Choroid plexus epithelial cell (primary cell): ENCODE measurements around the gene COA6.
"Not testable (repeated sequence)": the region's sequence is repeated elsewhere in the genome, so short reads cannot be mapped to it uniquely, and the experiment has no call there.

ENCODE experiments used
- DNase-seq: peaks from one replicate; pipeline ENCODE4 v3.0.0-alpha.2; 2010; ENCODE audit warnings: low read depth
- H3K4me3 ChIP-seq: 2 replicates; pipeline ENCODE4 v1.5.1; 2011; ENCODE audit warnings: low read depth, mild to moderate bottlenecking, control low read depth, low read length, moderate library complexity
- TF ChIP-seq, protein P1 (sequence below): conservative IDR thresholded peaks from 2 replicates; pipeline ENCODE4 v1.5.1; 2011; ENCODE audit warnings: low read depth, mild to moderate bottlenecking, control low read depth, inconsistent platforms, low read length, moderate library complexity

COA6 gene

DNA sequence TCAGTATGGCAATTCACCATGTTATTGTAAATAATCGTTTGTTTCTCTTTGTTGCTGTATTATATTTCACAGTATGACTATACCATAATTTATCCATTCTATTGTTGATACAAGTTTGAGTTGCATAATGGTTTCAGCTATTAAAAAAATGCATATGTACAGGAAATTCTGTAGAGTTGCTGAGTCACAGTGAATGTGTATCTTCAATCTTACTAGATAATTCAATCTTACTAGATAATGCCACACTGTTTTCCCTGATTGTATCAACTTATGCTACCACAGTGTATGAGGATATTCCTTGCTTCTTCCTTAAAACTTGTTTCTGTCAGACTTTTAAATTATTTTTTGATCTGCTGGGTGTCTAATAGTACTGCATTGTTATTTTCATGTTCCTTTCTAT, 3.5 kb upstream of the COA6 start:
- TF ChIP-seq, protein P1, sequence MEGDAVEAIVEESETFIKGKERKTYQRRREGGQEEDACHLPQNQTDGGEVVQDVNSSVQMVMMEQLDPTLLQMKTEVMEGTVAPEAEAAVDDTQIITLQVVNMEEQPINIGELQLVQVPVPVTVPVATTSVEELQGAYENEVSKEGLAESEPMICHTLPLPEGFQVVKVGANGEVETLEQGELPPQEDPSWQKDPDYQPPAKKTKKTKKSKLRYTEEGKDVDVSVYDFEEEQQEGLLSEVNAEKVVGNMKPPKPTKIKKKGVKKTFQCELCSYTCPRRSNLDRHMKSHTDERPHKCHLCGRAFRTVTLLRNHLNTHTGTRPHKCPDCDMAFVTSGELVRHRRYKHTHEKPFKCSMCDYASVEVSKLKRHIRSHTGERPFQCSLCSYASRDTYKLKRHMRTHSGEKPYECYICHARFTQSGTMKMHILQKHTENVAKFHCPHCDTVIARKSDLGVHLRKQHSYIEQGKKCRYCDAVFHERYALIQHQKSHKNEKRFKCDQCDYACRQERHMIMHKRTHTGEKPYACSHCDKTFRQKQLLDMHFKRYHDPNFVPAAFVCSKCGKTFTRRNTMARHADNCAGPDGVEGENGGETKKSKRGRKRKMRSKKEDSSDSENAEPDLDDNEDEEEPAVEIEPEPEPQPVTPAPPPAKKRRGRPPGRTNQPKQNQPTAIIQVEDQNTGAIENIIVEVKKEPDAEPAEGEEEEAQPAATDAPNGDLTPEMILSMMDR, result no peak
- no peak overlapping the region for H3K4me3 ChIP-seq
- peak; percentile 40 for DNase-seq

DNA sequence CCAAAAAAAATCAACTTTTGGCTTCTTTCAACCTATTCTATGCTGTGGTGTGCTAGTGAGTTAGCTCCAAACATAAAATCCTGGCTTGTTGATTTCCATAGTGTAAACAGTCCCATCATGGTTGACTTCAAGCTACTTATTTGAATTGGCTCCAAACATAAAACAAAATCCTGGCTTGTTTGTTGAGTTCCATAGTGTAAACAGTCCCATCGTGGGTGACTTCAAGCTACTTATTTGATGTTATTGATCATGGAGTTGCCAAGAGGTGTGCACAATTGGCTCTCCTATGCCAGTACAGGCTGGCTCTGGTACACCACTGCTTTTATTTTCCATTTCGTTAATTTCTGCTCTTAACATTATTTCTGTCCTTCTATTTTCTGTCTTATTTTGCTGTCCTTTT, 1.8 kb upstream of the COA6 start:
- TF ChIP-seq, protein P1, result no peak
- no peak overlapping the region for H3K4me3 ChIP-seq
- no peak for DNase-seq

DNA sequence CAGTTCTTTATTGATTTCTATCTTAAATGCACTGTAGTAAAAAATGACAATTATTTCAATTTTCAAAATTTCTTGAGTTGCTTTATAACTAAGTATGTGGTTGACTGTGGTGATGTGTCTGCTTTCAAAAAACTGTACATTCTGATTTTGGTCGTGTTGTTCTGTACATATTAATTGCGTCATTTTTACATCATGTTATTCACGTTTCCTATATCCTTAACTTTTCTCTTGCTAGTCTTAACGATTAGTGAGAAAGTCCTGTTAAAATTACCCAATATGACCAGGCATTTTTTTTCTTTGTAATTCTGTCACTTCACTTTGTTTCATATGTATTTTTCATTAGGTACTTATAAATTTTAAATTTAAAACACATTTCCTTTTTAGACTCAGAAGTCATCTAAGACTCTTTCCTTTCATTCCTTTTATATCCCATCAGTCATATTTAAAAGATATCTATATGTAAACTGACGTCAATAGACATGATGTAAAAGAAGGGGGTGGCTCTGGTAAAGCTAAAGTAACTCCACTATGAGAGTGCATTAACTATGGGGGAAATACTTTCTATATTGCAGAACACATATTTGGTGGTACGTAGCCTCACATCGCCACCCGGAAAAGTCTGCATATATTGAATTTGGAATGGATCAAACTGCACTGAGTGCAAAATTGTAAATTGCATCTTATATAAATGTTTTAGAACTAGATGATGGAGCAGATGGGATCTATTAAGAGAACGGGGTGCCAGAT, 1.1 kb upstream of the COA6 start:
- TF ChIP-seq, protein P1, result no peak
- H3K4me3 ChIP-seq, result peak overlapping the region; percentile 95
- no peak for DNase-seq

DNA sequence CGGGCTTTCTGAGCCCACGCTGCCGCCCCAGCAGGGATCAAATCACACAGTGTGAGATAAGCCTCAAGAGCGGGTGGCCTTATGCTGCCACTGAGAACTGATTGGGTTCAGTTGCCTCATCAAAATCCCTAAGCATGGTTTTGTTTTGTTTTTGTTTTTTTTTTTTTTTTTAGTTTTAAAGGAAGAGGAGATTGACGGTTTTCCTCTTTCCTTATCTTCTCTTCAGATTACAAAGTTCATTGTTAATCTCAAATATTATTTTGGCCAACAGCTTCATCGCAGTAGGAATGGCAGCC, 651 bp downstream of the COA6 start:
- H3K4me3 ChIP-seq, result peak overlapping the region; percentile 95
- DNase-seq, result no peak
- TF ChIP-seq, protein P1, result no peak

DNA sequence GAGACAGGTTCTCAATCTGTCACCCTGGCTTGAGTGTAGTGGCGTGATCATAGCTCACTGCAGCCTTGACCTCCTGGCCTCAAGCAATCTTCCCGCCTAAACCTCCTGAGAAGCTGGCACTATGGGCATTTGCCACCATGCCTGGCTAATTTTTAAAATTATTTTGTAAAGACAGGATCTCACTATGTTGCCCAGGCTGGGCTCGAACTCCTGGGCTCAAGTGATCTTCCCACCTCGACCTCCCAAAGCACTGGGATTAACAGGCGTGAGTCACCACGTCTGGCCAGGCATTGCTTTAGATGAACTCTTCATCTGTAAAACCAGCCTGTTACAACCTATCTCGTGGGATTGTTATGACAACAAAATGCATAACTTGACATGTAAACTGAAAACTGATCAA, 2.4 kb downstream of the COA6 start:
- TF ChIP-seq, protein P1, result no peak
- no peak overlapping the region for H3K4me3 ChIP-seq
- DNase-seq, result no peak

DNA sequence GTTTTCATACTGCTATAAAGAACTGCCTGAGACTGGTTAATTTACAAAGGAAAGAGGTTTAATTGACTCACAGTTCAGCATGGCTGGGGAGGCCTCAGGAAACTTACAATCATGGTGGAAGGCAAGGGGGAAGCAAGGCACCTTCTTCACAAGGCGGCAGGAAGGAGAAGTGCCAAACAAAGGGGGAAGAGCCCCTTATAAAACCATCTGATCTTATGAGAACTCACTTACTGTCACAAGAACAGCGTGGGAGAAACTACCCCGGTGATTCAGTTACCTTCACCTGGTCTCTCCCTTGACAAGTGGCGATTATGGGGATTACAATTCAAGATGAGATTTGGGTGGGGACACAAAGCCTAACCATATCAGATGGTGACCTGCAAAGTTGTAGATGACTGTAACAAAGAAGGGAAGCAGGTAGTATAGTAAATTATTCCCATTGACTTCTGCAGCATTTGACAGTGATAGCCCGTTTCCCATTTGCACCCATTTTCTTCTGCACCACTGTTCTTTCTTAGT, 6.4 kb downstream of the COA6 start:
- not testable (repeated sequence) for DNase-seq, H3K4me3 ChIP-seq

DNA sequence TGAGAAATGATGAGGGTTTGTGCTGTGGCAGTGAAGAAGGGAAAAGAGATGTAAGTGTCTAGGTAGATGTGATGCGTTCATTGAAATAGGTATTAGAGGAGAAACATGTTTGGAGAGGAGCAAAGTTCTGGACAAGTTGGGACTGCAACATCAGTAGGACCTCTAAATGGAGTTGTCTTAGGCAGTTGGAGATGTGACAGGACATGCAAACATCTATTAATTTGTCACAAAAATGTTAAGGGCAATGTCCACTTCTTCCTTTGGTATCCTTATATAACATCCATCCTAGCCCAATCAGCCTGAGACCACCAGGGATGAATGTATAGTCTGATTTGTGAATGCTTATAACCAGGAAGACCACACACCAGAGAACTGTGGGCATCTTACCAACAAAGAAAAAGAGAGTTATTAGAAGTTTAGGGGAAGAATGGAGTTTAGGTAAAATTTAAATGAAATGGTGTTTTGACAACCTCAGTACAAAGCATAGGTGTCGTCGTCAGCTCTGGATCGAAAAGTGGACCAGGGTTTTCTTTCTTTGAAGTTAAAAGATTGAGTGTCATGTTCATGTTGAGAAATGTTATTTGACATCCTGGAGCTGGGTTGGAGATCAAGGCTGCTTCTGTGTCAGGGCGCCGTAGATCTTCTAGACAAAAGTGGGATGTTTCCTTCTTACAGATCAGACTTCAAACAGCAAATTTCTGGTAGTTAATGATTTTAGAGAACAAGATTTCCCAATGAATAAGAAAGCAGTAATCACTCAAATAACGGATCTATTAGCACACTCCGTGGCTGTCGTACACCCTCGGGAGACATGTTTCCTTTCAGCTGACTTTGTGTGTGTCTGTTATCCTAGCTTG, 8.7 kb downstream of the COA6 start:
- TF ChIP-seq, protein P1, result no peak
- no peak overlapping the region for H3K4me3 ChIP-seq
- DNase-seq, result no peak
